Activated naive CD4-positive, alpha-beta T cell treated with anti-CD3 and anti-CD28 coated beads, Interleukin-2, amount 50 U/mL, for 16 hours (primary cell): ENCODE measurements around the gene PALMD.

ENCODE experiments used
- DNase-seq: peaks from one replicate; pipeline ENCODE4 v3.0.0-alpha.2; 2020

PALMD gene

GRCh38 chr1:99702221-99702620, 56.3 kb downstream of the PALMD start:
- no peak for DNase-seq

- DNase-seq, result no peak
Measured at GRCh38 chr1:99704356-99704816, 58.5 kb downstream of the PALMD start.

GRCh38 chr1:99705385-99705784, 59.5 kb downstream of the PALMD start:
- DNase-seq, result no peak

- DNase-seq, result peak; percentile 33
Measured at GRCh38 chr1:99707535-99708142, 61.7 kb downstream of the PALMD start.

- DNase-seq, result no peak
Measured at GRCh38 chr1:99710994-99711393, 65.1 kb downstream of the PALMD start.

- DNase-seq, result no peak
Measured at GRCh38 chr1:99713006-99713405, 67.1 kb downstream of the PALMD start.

GRCh38 chr1:99717005-99717404, 71.1 kb downstream of the PALMD start:
- DNase-seq, result no peak

GRCh38 chr1:99723251-99723650, 77.3 kb downstream of the PALMD start:
- DNase-seq, result no peak

GRCh38 chr1:99725996-99726395, 80.1 kb downstream of the PALMD start:
- no peak for DNase-seq

- DNase-seq, result no peak
Measured at GRCh38 chr1:99726407-99726806, 80.5 kb downstream of the PALMD start.

- no peak for DNase-seq
Measured at GRCh38 chr1:99726818-99727217, 80.9 kb downstream of the PALMD start.

GRCh38 chr1:99727575-99728185, 81.8 kb downstream of the PALMD start:
- DNase-seq, result no peak

GRCh38 chr1:99728494-99729235, 82.8 kb downstream of the PALMD start:
- DNase-seq, result no peak

GRCh38 chr1:99731384-99731783, 85.5 kb downstream of the PALMD start:
- no peak for DNase-seq

GRCh38 chr1:99735852-99736251, 89.9 kb downstream of the PALMD start:
- DNase-seq, result no peak

- DNase-seq, result no peak
Measured at GRCh38 chr1:99737016-99737415, 91.1 kb downstream of the PALMD start.

GRCh38 chr1:99738858-99739465, 93.0 kb downstream of the PALMD start:
- DNase-seq, result no peak

- no peak for DNase-seq
Measured at GRCh38 chr1:99740141-99740540, 94.2 kb downstream of the PALMD start.
